Measurements from ENCODE around the gene NREP.

The NREP gene

DNA sequence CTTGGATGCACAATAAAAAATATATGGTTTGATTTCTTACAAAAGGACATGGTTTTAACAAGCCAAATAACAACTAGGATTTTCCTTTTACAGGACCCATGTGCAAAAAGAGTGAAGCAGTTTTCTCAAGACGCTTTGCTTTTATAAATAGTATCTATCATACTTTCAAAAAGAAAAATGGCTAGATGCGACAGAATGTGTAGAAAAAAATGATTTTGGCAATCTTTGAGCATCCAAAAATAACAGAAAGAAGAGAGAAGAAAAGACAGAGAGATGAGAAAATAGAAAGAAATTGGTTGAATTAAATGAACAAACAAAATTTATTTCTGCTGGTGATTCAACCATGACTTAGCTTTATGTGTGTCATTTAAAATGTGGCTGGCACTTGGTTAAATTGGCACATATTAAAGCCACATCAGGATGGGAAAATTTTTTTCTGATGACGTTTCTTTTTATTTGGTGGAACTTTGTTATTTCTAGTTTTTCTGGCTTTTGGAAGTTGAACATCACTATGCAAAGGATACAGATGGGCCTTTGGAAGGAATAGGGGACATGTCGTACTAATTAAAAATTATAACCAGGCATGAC is 35.6 kb upstream of the NREP start:
- H3K4me3 ChIP-seq (ENCODE audit: low read depth, low read length): no peak overlapping the region
- peak; percentile 9 for DNase-seq (ENCODE audit: low read depth)
- TF ChIP-seq, protein P1, sequence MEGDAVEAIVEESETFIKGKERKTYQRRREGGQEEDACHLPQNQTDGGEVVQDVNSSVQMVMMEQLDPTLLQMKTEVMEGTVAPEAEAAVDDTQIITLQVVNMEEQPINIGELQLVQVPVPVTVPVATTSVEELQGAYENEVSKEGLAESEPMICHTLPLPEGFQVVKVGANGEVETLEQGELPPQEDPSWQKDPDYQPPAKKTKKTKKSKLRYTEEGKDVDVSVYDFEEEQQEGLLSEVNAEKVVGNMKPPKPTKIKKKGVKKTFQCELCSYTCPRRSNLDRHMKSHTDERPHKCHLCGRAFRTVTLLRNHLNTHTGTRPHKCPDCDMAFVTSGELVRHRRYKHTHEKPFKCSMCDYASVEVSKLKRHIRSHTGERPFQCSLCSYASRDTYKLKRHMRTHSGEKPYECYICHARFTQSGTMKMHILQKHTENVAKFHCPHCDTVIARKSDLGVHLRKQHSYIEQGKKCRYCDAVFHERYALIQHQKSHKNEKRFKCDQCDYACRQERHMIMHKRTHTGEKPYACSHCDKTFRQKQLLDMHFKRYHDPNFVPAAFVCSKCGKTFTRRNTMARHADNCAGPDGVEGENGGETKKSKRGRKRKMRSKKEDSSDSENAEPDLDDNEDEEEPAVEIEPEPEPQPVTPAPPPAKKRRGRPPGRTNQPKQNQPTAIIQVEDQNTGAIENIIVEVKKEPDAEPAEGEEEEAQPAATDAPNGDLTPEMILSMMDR (IDR thresholded peaks at IDR 0.05; ENCODE audit: low read depth, low read length, missing control alignments): no peak
- in situ Hi-C loops (cut with HindIII; ENCODE audit: low sequenced_read_pairs): no loop called here

DNA sequence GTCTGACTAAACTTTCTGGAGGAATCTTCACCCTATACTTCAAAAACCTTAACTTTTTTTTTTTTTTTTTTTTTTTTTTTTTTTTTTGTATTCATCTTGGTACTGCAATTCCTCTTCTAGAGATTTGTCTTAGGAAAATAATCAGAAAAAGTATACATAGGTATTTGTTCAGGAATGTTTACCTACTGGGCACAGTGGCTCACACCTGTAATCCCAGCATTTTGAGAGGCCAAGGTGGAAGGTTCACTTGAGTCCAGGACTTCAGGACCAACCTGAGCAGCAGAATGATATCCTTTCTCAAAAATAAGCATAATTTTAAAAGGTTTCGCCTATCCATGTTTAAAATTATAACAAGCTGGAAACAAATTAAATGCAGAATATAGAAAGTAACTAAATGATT is 33.3 kb upstream of the NREP start:
- in situ Hi-C loops (cut with HindIII; ENCODE audit: low sequenced_read_pairs): no loop called here
- DNase-seq (ENCODE audit: low read depth): no peak
- no peak overlapping the region for H3K4me3 ChIP-seq (ENCODE audit: low read depth, low read length)
- TF ChIP-seq, protein P1 (IDR thresholded peaks at IDR 0.05; ENCODE audit: low read depth, low read length, missing control alignments): no peak

DNA sequence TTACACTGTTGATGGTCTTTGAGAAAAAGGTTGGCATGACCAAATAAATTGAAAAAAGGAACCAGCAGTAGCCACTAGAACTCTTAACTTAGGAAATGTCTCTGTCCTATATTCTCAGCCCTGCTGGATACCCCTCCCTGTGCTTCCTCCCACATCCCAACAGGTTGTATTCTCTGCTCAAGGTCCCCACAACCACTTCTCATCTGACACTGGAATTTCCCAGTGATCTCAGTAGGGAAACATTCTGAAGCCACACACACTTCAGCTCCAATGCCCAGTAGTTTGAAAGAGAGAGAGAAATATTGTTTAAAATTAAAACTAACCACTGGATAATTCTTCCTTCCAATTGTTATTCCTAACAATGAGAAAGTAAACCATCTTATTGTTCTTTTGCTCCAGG is 30.0 kb upstream of the NREP start:
- TF ChIP-seq, protein P1 (IDR thresholded peaks at IDR 0.05; ENCODE audit: low read depth, low read length, missing control alignments): no peak
- no peak for DNase-seq (ENCODE audit: low read depth)
- no peak overlapping the region for H3K4me3 ChIP-seq (ENCODE audit: low read depth, low read length)
- in situ Hi-C loops (cut with HindIII; ENCODE audit: low sequenced_read_pairs): no loop called here

DNA sequence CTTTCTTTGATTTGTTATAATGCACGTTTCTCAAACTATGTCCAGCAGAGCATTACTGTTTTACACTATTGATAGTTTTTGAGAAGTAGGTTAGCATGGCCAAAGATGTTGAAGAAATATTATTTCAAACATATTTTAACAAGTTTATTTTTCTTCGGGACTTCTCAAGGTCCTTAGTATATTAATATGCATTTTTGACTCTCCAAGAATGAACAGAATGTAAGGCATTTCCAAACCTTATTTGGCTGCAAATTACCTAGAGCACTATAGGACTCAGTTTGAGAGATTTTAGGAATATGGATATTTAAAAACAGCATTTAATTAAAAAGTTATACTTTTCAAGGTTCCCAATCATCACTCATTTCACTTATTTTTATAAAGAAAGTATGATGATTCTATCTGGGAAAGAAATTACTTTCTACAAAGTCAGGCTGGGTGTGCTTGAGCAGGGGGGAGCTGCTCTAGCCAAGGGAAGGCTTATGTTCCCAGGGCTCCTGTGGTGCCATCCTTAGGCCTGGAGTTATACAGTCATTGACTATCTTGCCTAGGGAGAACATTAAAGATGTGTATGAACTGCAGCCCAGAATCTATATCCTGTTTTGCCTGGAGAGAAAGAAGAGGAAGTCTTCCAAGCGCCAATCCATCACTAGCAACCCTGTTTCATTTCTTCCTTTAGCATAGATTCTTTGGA is 27.6 kb upstream of the NREP start:
- in situ Hi-C loops (cut with HindIII; ENCODE audit: low sequenced_read_pairs): no loop called here
- no peak overlapping the region for H3K4me3 ChIP-seq (ENCODE audit: low read depth, low read length)
- TF ChIP-seq, protein P1 (IDR thresholded peaks at IDR 0.05; ENCODE audit: low read depth, low read length, missing control alignments): no peak
- no peak for DNase-seq (ENCODE audit: low read depth)

DNA sequence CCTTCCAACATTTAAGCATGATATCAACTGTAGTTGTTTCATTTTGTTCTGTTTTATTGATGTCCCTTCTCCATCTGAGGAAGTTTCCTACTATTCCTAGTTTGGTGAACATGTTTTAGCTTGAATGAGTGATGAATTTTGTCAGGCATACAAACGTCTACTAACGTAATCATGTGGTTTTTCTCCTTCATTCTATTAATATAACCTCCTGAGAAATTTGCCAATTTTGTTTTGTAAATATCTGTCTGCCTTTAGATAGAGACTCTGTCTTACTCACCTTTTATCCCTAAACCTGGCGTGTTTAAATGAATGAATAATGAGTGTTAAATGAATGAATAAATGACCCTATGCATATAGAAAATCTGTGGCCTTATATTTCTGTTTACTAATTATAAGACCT is 26.5 kb upstream of the NREP start:
- no peak overlapping the region for H3K4me3 ChIP-seq (ENCODE audit: low read depth, low read length)
- TF ChIP-seq, protein P1 (IDR thresholded peaks at IDR 0.05; ENCODE audit: low read depth, low read length, missing control alignments): no peak
- DNase-seq (ENCODE audit: low read depth): no peak
- in situ Hi-C loops (cut with HindIII; ENCODE audit: low sequenced_read_pairs): no loop called here

DNA sequence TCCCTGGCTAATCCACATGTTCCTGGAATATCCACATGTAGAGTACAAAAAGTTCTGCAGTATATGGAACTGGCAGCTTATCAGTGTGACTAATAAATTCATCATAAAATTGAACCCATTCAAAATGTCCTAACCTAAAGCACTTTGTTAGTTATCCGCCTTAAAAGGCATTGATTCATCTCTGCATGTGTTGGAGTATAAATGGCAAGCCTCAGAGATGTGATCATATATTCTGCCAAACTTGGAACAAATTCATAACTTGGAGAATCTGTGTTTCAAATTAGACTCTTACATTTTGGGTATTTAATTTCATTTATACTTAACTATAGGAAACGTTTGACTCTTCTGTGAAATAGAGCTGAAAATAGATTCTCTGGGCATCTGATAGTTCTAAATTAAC is 25.2 kb upstream of the NREP start:
- no peak for DNase-seq (ENCODE audit: low read depth)
- H3K4me3 ChIP-seq (ENCODE audit: low read depth, low read length): no peak overlapping the region
- in situ Hi-C loops (cut with HindIII; ENCODE audit: low sequenced_read_pairs): no loop called here
- TF ChIP-seq, protein P1 (IDR thresholded peaks at IDR 0.05; ENCODE audit: low read depth, low read length, missing control alignments): no peak
